Measurements from ENCODE around the gene LRRC25. TPM values are rescaled to one million over a fixed set of nuclear protein-coding genes. Genes with fewer than 3 reads are reported as not detected.

Gene LRRC25
- 0.07 TPM in 1 of 2 replicates, not detected in the other for total RNA-seq

DNA sequence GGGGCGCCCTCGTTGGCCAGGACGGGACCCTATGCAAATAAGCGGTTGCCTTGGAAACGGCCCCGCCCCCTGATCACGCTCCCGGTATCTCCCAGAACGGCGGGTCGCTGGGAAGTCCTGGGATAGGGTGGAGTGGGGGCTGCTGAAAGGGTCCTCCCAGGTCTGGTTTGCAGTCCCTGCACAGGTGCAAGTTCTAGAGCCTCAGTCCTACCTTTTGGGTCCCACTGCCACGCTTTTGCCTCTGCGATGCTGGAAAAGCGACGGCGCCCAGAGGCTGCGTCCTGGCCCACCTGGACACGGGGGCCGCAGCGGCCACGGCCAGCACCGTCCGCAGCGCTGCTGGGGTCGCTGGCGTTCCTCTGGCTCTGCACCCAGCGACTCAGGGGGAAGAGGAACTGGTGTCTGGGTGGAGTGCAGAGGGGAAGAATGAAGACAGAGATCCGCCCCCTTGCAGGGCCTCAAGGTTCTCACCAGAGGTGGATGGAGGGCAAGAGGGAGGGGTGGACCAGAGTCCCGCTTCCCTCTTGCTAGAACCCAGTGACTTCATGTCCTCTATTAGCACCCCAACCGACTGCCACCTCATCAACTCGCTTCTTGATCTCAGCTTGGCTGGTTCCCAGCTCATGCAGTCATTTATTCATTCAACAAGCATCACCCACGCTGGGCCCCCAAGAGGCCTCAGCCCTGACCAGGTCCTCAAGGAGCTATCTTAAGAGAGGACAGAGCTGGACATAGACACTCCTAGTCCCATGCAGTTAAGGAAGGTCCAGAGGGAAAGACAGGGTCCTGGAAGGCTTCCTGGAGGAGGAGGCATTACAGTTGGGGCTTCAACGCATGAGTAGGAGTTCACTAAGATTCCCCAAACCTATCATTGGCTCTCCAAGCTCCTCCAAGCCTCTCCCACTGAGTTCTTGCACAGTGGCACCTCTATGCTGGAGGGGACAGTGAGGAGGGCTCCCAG is at the start of gene LRRC25:
LRRC25 (minus strand) TSS at position 381 of the 961 bp plus-strand sequence. CDS start 659 bp downstream, outside the sequence.

DNA sequence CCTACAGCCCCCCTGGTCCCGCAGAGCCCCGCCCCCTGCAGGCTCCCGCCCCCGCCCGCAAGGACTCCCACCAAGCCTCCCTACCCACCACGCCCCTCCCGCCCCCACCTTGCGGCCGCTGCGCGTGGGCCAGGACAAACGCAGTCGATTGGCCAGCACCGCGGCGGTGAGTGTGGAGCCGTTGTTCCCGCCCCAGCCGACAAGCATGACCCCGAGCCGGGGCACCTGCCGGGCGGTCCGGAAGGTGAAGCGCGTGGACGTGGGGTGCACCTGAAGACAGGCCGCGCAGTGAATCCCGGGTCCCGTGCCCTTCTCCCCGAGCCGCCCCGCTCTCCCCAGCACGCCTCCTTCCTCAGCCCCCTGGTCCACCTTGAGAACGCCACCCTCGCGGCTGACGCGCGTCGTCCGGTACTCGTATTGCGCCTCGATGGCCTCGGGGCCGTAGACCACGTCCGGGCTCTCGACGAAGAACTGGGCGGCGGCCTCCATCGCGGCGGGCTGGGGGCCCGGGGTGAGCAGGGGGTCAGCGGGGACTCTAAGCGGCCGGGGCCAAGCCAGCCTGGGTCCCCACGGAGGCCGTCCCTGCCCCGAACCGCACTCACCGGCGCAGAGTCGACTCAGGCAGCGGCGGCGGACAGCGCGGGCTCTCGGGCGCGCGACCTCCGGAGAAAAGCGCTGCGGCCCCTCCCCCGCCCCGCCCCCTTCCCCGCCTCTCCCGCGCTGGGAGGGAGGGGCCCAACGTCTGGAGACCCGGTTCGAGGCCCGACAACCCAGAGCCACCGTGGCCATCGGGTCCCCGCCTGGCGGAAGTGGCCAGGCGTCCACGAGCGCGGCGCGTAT is 40.3 kb upstream of the LRRC25 start, which contains the start of gene ISYNA1:
ISYNA1 (minus strand) TSS at position 643 of the 840 bp plus-strand sequence; CDS start at position 489, 154 bp downstream.

DNA sequence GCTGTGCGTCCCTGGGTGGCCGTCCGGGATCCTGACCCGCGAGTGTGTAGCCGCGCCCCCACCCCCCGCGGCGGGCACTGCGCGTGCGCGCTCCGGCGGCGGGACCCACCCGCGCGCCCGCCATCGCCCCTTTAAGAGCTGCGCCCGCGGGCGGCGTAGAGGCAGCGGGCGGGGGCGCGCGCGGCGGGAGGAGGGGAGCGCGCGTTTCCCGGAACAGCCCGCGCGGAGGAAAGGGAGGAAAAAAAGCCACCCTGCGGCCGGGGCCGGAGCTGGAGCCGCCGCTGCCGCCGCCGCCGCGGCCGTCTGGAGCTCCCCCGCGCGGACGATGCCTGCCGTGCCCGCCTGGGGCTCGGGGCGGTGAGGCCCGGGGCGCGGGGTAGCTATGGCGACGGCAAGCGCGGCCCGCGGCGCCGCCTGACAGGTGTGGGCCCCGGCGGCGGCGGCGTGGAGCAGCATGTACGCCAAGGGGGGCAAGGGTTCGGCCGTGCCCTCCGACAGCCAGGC is 21.8 kb upstream of the LRRC25 start, which contains the start of gene SSBP4:
SSBP4 (plus strand) TSS at position 204 of the 504 bp plus-strand sequence; CDS start at position 455, 251 bp downstream.

DNA sequence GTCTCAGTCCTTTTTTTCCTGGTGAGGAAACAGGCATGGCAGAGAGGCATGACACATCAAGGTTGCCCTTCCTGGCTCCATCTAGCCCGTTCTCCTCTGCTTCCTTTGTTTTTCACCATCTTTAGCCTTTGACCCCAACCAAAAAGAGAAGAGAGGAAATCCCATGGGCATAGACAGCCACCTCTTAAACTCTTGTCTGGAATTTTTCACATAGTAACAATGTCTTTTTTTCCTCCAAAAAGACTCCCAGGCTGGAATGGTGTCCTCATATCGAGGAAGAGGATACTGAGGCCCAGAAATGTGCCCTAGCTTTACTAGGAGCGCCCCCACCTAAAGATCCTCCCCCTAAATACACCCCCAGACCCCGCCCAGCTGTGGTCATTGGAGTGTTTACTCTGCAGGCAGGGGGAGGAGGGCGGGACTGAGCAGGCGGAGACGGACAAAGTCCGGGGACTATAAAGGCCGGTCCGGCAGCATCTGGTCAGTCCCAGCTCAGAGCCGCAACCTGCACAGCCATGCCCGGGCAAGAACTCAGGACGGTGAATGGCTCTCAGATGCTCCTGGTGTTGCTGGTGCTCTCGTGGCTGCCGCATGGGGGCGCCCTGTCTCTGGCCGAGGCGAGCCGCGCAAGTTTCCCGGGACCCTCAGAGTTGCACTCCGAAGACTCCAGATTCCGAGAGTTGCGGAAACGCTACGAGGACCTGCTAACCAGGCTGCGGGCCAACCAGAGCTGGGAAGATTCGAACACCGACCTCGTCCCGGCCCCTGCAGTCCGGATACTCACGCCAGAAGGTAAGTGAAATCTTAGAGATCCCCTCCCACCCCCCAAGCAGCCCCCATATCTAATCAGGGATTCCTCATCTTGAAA is 11.5 kb downstream of the LRRC25 start, which contains the start of gene GDF15:
GDF15 (plus strand) TSS at position 484 of the 868 bp plus-strand sequence; CDS start at position 516, 32 bp downstream.

Other genes starting within 250 kb of the LRRC25 start
- gene PIK3R2, start 244.5 kb downstream of the LRRC25 start, total RNA-seq = 8.2 and 46.5 TPM in 2 replicates
- gene IFI30, start 223.8 kb downstream of the LRRC25 start, total RNA-seq = 28.7 and 36.9 TPM in 2 replicates
- gene MPV17L2, start 204.4 kb downstream of the LRRC25 start, total RNA-seq = 8.8 and 21.9 TPM in 2 replicates
- gene RAB3A, start 193.6 kb downstream of the LRRC25 start, total RNA-seq = under 0.01 and 1.4 TPM in 2 replicates
- under 0.01 and 0.14 TPM in 2 replicates for gene PDE4C, start 171.2 kb downstream of the LRRC25 start, total RNA-seq
- 0.36 TPM in 1 of 2 replicates, not detected in the other for gene IQCN, start 123.2 kb downstream of the LRRC25 start, total RNA-seq
- gene JUND, start 116.0 kb downstream of the LRRC25 start, total RNA-seq = 129 and 153 TPM in 2 replicates
- gene LSM4, start 74.5 kb downstream of the LRRC25 start, total RNA-seq = 114 and 182 TPM in 2 replicates
- 15.3 and 17.4 TPM in 2 replicates for gene PGPEP1, start 57.0 kb downstream of the LRRC25 start, total RNA-seq
- 172 and 183 TPM in 2 replicates for gene GDF15, start 11.5 kb downstream of the LRRC25 start, total RNA-seq
- 13.7 and 17.4 TPM in 2 replicates for gene SSBP4, start 21.8 kb upstream of the LRRC25 start, total RNA-seq
- gene ISYNA1, start 40.5 kb upstream of the LRRC25 start, total RNA-seq = 18.8 and 40.4 TPM in 2 replicates
- 13.7 and 17.2 TPM in 2 replicates for gene ELL, start 124.4 kb upstream of the LRRC25 start, total RNA-seq
- 163 and 204 TPM in 2 replicates for gene FKBP8, start 146.0 kb upstream of the LRRC25 start, total RNA-seq
- 47.2 and 53.5 TPM in 2 replicates for gene KXD1, start 160.2 kb upstream of the LRRC25 start, total RNA-seq
- gene UBA52, start 174.2 kb upstream of the LRRC25 start, total RNA-seq = 608 and 661 TPM in 2 replicates
- 22.6 and 27.5 TPM in 2 replicates for gene REX1BD, start 191.2 kb upstream of the LRRC25 start, total RNA-seq
- gene CRLF1, start 209.2 kb upstream of the LRRC25 start, total RNA-seq = 6.5 TPM in 1 of 2 replicates, not detected in the other
- 0.14 and 1.0 TPM in 2 replicates for gene TMEM59L, start 215.2 kb upstream of the LRRC25 start, total RNA-seq
- gene KLHL26, start 239.4 kb upstream of the LRRC25 start, total RNA-seq = 6.5 and 10.1 TPM in 2 replicates